ENCODE results near the gene SMU1.

GRCh38 chr9:33046061-33046460 lies 30.4 kb downstream of the SMU1 start:
- TF ChIP-seq CTCF (conservative IDR thresholded peaks at IDR 0.05 in 1 of 2, IDR thresholded peaks at IDR 0.05 in 1 of 2; ENCODE audit: extremely low read depth in 1 of 2, insufficient read depth in 1 of 2, low read depth in 1 of 2, low read length in 2 of 2) (no peak), EZH2 (IDR thresholded peaks at IDR 0.05; ENCODE audit: borderline replicate concordance, low read length) (no peak)

All from mammary epithelial cell (primary cell).